AG09309 (cell line): Measurements from ENCODE around the gene SALL2.

Experiments used
- DNase-seq: peaks from one replicate; pipeline ENCODE4 v3.0.0-alpha.2; 2010; ENCODE audit warnings: low read depth
- H3K4me3 ChIP-seq: 2 replicates; pipeline ENCODE4 v1.5.1; 2011; ENCODE audit warnings: mild to moderate bottlenecking, low read depth, low read length, moderate library complexity; ENCODE audit not compliant: control insufficient read depth
- CTCF ChIP-seq: IDR thresholded peaks from 2 replicates; pipeline ENCODE4 v1.5.1; 2011; ENCODE audit warnings: mild to moderate bottlenecking, low read depth, low read length, inconsistent platforms; ENCODE audit not compliant: insufficient read depth, control insufficient read depth; ENCODE audit errors: missing control alignments

The SALL2 gene

GRCh38 chr14:21503376-21503775, 22.8 kb downstream of the SALL2 start:
- TF ChIP-seq CTCF: no peak
- no peak for DNase-seq
- H3K4me3 ChIP-seq: no peak overlapping the region

GRCh38 chr14:21501568-21501967, 24.6 kb downstream of the SALL2 start:
- no peak for TF ChIP-seq CTCF
- no peak for DNase-seq
- no peak overlapping the region for H3K4me3 ChIP-seq

GRCh38 chr14:21498540-21499526, 27.3 kb downstream of the SALL2 start:
- no peak for DNase-seq
- peak; percentile 44 for TF ChIP-seq CTCF
- H3K4me3 ChIP-seq: no peak overlapping the region

GRCh38 chr14:21496453-21496852, 29.7 kb downstream of the SALL2 start:
- DNase-seq: no peak
- TF ChIP-seq CTCF: no peak
- H3K4me3 ChIP-seq: no peak overlapping the region

- TF ChIP-seq CTCF: no peak
- DNase-seq: no peak
- no peak overlapping the region for H3K4me3 ChIP-seq
Measured at GRCh38 chr14:21494902-21495762, 31.0 kb downstream of the SALL2 start.

GRCh38 chr14:21486640-21487087, 39.5 kb downstream of the SALL2 start:
- DNase-seq: peak; percentile 47
- no peak overlapping the region for H3K4me3 ChIP-seq
- TF ChIP-seq CTCF: no peak
